Heart right ventricle (tissue), 16 donors: ENCODE data around the gene ZNF385D. TPM values are rescaled to one million over a fixed set of nuclear protein-coding genes. Genes with fewer than 3 reads are reported as not detected.
A peak's percentile ranks its signal among the peaks of the same experiment; 100 is the strongest.

ENCODE experiments used
- ATAC-seq, 8 donors: fragments of 200-7000 bp; cut with Tn5 transposase; one replicate each; pipeline ENCODE4 v1.9.1; 2020; ENCODE audit warnings: mild to moderate bottlenecking in 8 of 8, moderate library complexity in 8 of 8, moderate number of reproducible peaks in 1 of 8
- DNase-seq, 2 donors: peaks; one replicate each; pipeline ENCODE4 v3.0.0-alpha.2; 2020
- H3K27ac ChIP-seq, 10 donors: fragments of 200-600 bp; sonication (generic) in 2 of 10; one replicate each; pipeline versions ENCODE4 v1.5.0 to v1.8.0; 2020 to 2022; ENCODE audit warnings: mild to moderate bottlenecking in 3 of 10
- H3K27me3 ChIP-seq, 7 donors: fragments of 200-600 bp; one replicate each; pipeline ENCODE4 v1.8.0; 2021 to 2022; ENCODE audit warnings: mild to moderate bottlenecking in 2 of 7
- H3K36me3 ChIP-seq, 9 donors: fragments of 200-600 bp; sonication (generic) in 1 of 9; one replicate each; pipeline versions ENCODE4 v1.5.0 to v1.8.0; 2020 to 2022; ENCODE audit warnings: mild to moderate bottlenecking in 2 of 9
- H3K4me1 ChIP-seq, 9 donors: fragments of 200-600 bp; sonication (generic) in 1 of 9; one replicate each; pipeline versions ENCODE4 v1.5.0 to v1.8.0; 2020 to 2022; ENCODE audit warnings: mild to moderate bottlenecking in 4 of 9
- H3K4me3 ChIP-seq, 10 donors: fragments of 200-600 bp; sonication (generic) in 2 of 10; one replicate each; pipeline versions ENCODE4 v1.5.0 to v1.8.0; 2020 to 2022; ENCODE audit warnings: mild to moderate bottlenecking in 7 of 10, moderate library complexity in 2 of 10
- H3K9me3 ChIP-seq, 11 donors: fragments of 200-600 bp in 10 of 11; sonication (generic) in 2 of 11; one replicate each; pipeline versions ENCODE4 v1.5.0 to v1.8.0; 2013 to 2022; ENCODE audit warnings: mild to moderate bottlenecking in 2 of 11, control low read depth in 1 of 11, moderate library complexity in 1 of 11
- WGBS, 2 donors: extraction: QIAGEN DNeasy Blood & Tissue Kit; methylation state at CpG; one replicate each; pipeline ENCODE4 v1.1.7; 2013; ENCODE audit warnings: inconsistent platforms in 1 of 2; 5-methylcytosine and 5-hydroxymethylcytosine counted together
- intact Hi-C, 10 donors: fragments of 100-400 bp; cut with DNase I; formaldehyde crosslinking; loops; one replicate each; pipeline versions ENCODE4 v1.11.1 to v1.14.2; 2022
- polyA plus RNA-seq, 2 donors: library from polyadenylated mRNA; stranded (reverse); fragments of 200-250 nt; gene quantifications; one replicate each; pipeline ENCODE4 v1.2.3, GENCODE V29; 2013
- total RNA-seq, 10 donors: library from RNA; stranded (reverse); fragmentation: NEBNext Ultra II Directional in 3 of 10; extraction: Animal tissue kit (Norgen Biotek cat#: 25700) in 3 of 10; gene quantifications; one replicate each; pipeline versions ENCODE4 v1.2.1 to v1.2.4, GENCODE V29; 2021 to 2023
- TF ChIP-seq, protein P1 (sequence below), 9 donors: fragments of 200-600 bp; sonication (generic) in 2 of 9; IDR thresholded peaks; one replicate each; pipeline versions ENCODE4 v1.5.0 to v1.8.0; 2021 to 2022; ENCODE audit warnings: antibody characterized with exemption in 9 of 9, mild to moderate bottlenecking in 5 of 9, moderate library complexity in 1 of 9
- donor health status: Arrhythmogenic right ventricular cardiomyopathy.
- donor health status: ischemic (EF 13 %, LVEDD 7.1; RV severe dilation, severe dysfunction).
- donor health status: healthy with polysubstance abuse.
- donor health status: DM: no; HTN: yes; CAD: no.
- donor health status: DM: no; HTN: no; CAD: no.
- donor health status: ischemic (EF 25% LVEDD 6.9; RV normal size, moderate dysfunction).
- donor health status: ischemic (EF 25% LVEDD 5.7; RV mildly dilated, moderate dysfunction).
- donor health status: healthy.
- donor health status: DM: yes; HTN: yes; CAD: no.
- donor health status: Ischemic cardiomyopathy.
- donor health status: ischemic (EF 35%, LVEDD 5.7; RV mildly dilated, moderate dysfunction).
- donor health status: nonischemic (EF 11% LVEDD 7.7; RV severe dilation, severe dysfunction).
- donor health status: DM: yes; HTN: yes; CAD: no.
- donor health status: PGD.
- donor health status: ischemic (EF 29% LVEDD 5.4; RV normal size, mild dysfunction).
- donor health status: nonischemic (EF 23%, LVEDD 6.1; RV moderate dilation, normal function).

The ZNF385D gene
- total and polyA plus RNA-seq, 12 donors, result 3.0 to 24.9 (median 7.2) TPM

DNA sequence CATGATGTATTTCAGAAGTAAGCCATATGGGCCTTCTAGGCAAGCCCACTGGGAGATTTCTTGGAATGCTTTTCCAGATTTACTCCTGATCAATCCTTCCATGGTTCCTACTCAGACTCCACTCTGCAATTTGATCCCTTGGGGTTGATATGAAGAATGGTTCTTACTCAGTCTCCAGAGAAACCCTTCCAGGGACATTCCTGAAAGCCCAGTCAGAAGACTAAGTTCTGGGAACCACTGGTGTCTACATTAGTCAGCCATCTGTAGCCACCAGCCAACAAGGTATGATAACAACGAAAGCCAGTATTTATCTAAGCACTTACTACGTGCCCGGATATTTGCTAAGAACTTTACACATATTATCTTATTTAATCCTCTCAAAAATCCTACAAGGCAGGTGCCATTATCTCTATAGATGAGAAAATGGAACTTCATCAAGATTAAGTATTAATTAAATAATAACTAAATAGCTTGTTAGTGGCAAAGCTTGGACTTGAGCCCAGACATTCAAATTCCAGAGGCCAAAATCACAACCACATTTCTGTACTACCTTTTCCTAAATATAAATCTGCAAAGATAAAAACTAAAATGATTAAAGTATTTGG, 32.7 kb downstream of the ZNF385D start:
- H3K27me3 ChIP-seq, result no peaks in the 10 kb centered on the region
- WGBS, 2 donors, result 48 to 52% methylated on average over 3 of the region's 3 CpGs
- peak overlapping the region in 1 of 10 donors; percentile 35 for H3K27ac ChIP-seq
- peaks cover 0 to 4% (median 0%) of the 10 kb centered on the region in 9 donors for H3K36me3 ChIP-seq
- DNase-seq (no peak), ATAC-seq (peak in 2 of 8 donors; percentile 51 to 88)
- H3K4me1 ChIP-seq, result peaks cover 0 to 45% (median 4%) of the 10 kb centered on the region in 9 donors
- H3K9me3 ChIP-seq, result peaks cover 0 to 51% (median 0%) of the 10 kb centered on the region in 11 donors
- H3K4me3 ChIP-seq, result no peak overlapping the region
- TF ChIP-seq, protein P1, sequence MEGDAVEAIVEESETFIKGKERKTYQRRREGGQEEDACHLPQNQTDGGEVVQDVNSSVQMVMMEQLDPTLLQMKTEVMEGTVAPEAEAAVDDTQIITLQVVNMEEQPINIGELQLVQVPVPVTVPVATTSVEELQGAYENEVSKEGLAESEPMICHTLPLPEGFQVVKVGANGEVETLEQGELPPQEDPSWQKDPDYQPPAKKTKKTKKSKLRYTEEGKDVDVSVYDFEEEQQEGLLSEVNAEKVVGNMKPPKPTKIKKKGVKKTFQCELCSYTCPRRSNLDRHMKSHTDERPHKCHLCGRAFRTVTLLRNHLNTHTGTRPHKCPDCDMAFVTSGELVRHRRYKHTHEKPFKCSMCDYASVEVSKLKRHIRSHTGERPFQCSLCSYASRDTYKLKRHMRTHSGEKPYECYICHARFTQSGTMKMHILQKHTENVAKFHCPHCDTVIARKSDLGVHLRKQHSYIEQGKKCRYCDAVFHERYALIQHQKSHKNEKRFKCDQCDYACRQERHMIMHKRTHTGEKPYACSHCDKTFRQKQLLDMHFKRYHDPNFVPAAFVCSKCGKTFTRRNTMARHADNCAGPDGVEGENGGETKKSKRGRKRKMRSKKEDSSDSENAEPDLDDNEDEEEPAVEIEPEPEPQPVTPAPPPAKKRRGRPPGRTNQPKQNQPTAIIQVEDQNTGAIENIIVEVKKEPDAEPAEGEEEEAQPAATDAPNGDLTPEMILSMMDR (IDR thresholded peaks at IDR 0.05), result no peak
- intact Hi-C loops, result no loop called here

- Histone ChIP-seq H3K4me3 (no peak overlapping the region), H3K4me1 (peaks cover 0 to 22% (median 0%) of the 10 kb centered on the region in 9 donors), H3K9me3 (peaks cover 0 to 40% (median 0%) of the 10 kb centered on the region in 11 donors), H3K36me3 (peaks cover 0 to 4% (median 0%) of the 10 kb centered on the region in 9 donors), H3K27ac (no peak overlapping the region), H3K27me3 (no peaks in the 10 kb centered on the region)
- TF ChIP-seq, protein P1 (IDR thresholded peaks at IDR 0.05), result no peak
- intact Hi-C loops, result no loop called here
- 41 to 69% methylated on average over 2 of the region's 2 CpGs for WGBS, 2 donors
- DNase-seq, result no peak
- no peak for ATAC-seq
Observed at GRCh38 chr3:21715662-21716061, 35.3 kb downstream of the ZNF385D start.

DNA sequence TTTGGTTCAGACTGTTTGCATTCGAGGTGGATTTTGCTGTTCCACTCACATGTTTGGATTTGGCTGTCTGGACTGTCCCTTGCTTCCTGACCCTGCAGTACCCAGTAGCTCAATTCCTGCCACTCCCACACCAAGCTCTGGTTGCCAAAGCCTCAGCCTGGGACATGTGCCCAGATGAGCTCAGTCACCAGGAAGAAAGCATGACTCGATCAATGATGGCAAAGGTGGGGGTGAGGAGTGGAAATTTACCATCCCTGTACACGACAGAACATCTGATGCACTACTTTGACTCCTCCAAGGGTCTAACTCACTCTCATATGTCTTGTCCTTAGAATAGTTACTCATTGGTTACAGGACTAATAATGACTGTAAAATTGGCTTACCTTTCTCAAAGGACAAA, 45.2 kb downstream of the ZNF385D start:
- Histone ChIP-seq H3K27ac (peak overlapping the region in 4 of 10 donors; percentile 7 to 60 (median 28)), H3K4me3 (no peak overlapping the region), H3K36me3 (no peaks in the 10 kb centered on the region), H3K27me3 (no peaks in the 10 kb centered on the region), H3K4me1 (peaks cover 0 to 20% (median 10%) of the 10 kb centered on the region in 9 donors), H3K9me3 (peaks cover 0 to 27% (median 0%) of the 10 kb centered on the region in 11 donors)
- ATAC-seq, result peak; percentile 90 to 100 (median 97)
- 20 to 40% methylated on average over 3 of the region's 3 CpGs for WGBS, 2 donors
- peak; percentile 56 to 69 for DNase-seq
- TF ChIP-seq, protein P1 (IDR thresholded peaks at IDR 0.05), result no peak
- intact Hi-C loops, result loop anchor here in 1 of 10 donors (5.0 kb wide), 1 partner anchor 1693 kb away; the partner anchor contains the start of gene PP2D1

- DNase-seq, result no peak
- Histone ChIP-seq H3K4me1 (peaks cover 0 to 20% (median 10%) of the 10 kb centered on the region in 9 donors), H3K4me3 (no peak overlapping the region), H3K27ac (peak overlapping the region in 1 of 10 donors; percentile 60), H3K36me3 (no peaks in the 10 kb centered on the region), H3K27me3 (no peaks in the 10 kb centered on the region), H3K9me3 (peaks cover 0 to 27% (median 0%) of the 10 kb centered on the region in 11 donors)
- no peak for ATAC-seq
- TF ChIP-seq, protein P1 (IDR thresholded peaks at IDR 0.05), result no peak
- intact Hi-C loops, result loop anchor here in 1 of 10 donors (5.0 kb wide), 1 partner anchor 1692 kb away; the partner anchor contains the start of gene PP2D1
- 85 to 92% methylated on average over 1 of the region's 1 CpG for WGBS, 2 donors
Observed at GRCh38 chr3:21704796-21705195, 46.2 kb downstream of the ZNF385D start.
